Measurements from ENCODE around the gene EEIG1.

Gene EEIG1

DNA sequence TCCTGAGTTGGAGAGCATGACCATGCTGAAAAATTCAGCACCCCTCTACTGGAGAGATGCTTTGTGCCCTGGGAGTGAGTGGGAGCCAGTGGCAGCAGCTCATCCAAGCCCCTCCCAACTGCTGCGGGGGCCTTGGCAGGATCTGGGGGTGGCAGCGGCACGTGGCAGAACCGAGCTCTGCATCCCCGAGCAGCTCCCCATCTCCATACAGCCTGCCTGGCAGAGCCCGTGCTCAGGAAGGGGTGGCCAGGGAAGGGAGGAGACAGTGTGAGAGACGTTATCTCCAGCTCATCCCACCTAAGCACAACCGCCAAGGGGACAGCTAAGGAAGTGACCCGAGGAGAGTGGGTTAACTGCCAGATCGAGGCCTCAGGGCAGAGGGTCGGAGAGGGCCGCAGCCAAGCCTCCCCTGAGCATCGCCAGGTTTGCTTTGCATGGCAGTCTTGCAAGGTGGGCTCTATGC is 25.9 kb downstream of the EEIG1 start:
- CTCF ChIA-PET, result interaction anchor here (1.0 to 8.3 kb wide), 15 partner anchors 12 to 196 kb away, joined by 3 to 80 read pairs (median 4); no protein-coding TSS in a partner anchor
- POLR2A ChIA-PET, result interaction anchor here (0.9 kb wide), 1 partner anchor 71 kb away, joined by 3 read pairs; no protein-coding TSS in a partner anchor
- Histone ChIP-seq H3K36me3 (ENCODE audit: control insufficient read depth in 4 of 4, insufficient read depth in 4 of 4, low read length in 3 of 4) (no peaks in the 10 kb centered on the region), H3K27ac (ENCODE audit: insufficient read depth in 1 of 2, low read depth in 1 of 2, low read length in 2 of 2, poor library complexity in 1 of 2, severe bottlenecking in 2 of 2) (no peak overlapping the region), H3K9me3 (ENCODE audit: control extremely low read depth in 1 of 5, control insufficient read depth in 4 of 5, insufficient read depth in 2 of 5, low read depth in 1 of 5, low read length in 4 of 5) (no peaks in the 10 kb centered on the region), H3K27me3 (replicated peaks in 2 of 5; ENCODE audit: control insufficient read depth in 4 of 5, insufficient read depth in 5 of 5, low read length in 4 of 5) (no peaks in the 10 kb centered on the region), H3K4me3 (ENCODE audit: control insufficient read depth in 1 of 7, extremely low read depth in 1 of 7, insufficient read depth in 4 of 7, low read depth in 2 of 7, low read length in 6 of 7) (no peak overlapping the region), H3K4me1 (ENCODE audit: control extremely low read depth in 1 of 4, control insufficient read depth in 4 of 4, insufficient read depth in 4 of 4, low read length in 3 of 4) (peaks cover 0 to 10% (median 5%) of the 10 kb centered on the region in 4 experiments)
- DNase-seq, result no peak
- whole genome bisulfite sequencing (ENCODE audit: insufficient coverage), result 89% methylated on average over 8 of the region's 13 CpGs

DNA sequence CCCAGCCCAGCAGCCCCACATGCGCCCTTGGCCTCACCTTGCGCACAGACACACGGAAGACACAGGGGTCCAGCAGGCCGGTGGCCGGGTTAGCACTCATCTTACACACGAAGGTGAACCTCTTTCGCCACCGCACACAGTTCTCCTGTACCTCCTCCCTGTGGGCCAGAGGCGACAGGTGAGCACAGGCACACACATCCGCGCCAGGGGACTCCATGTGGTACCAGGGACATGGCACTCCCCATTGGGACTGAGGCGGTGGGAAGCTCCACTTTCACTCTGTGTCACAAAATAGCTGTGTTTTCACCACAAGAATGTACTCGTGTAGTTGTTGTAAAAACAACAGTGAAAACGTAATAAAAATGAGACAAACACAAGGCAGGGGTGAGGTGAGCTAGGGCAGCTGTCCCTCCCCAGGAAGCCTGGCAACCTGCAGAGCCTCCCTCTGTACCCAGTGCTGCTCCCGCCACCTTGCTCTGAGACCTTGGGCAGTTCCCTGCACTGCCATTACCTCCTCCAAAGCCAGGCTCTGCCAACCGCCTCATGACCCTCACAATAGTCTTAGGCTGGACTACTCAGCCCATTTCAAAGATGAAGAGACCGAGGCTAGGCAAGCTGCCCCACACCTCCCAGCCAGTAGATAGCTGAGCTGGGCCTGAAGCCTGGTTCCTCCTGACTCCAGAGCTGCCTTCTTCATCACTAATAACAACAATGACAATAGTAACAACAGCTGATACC is 26.9 kb downstream of the EEIG1 start:
- no peak overlapping the region for H3K4me3 ChIP-seq (ENCODE audit: control insufficient read depth in 1 of 7, extremely low read depth in 1 of 7, insufficient read depth in 4 of 7, low read depth in 2 of 7, low read length in 6 of 7)
- CTCF ChIA-PET, result interaction anchor here (1.1 to 8.3 kb wide), 10 partner anchors 11 to 197 kb away, joined by 3 to 80 read pairs (median 4); no protein-coding TSS in a partner anchor
- no peaks in the 10 kb centered on the region for H3K36me3 ChIP-seq (ENCODE audit: control insufficient read depth in 4 of 4, insufficient read depth in 4 of 4, low read length in 3 of 4)
- H3K4me1 ChIP-seq (ENCODE audit: control extremely low read depth in 1 of 4, control insufficient read depth in 4 of 4, insufficient read depth in 4 of 4, low read length in 3 of 4), result peaks cover 0 to 17% (median 7%) of the 10 kb centered on the region in 4 experiments
- H3K9me3 ChIP-seq (ENCODE audit: control extremely low read depth in 1 of 5, control insufficient read depth in 4 of 5, insufficient read depth in 2 of 5, low read depth in 1 of 5, low read length in 4 of 5), result no peaks in the 10 kb centered on the region
- WGBS (ENCODE audit: insufficient coverage), result 98% methylated on average over 17 of the region's 17 CpGs
- no peak overlapping the region for H3K27ac ChIP-seq (ENCODE audit: insufficient read depth in 1 of 2, low read depth in 1 of 2, low read length in 2 of 2, poor library complexity in 1 of 2, severe bottlenecking in 2 of 2)
- H3K27me3 ChIP-seq (replicated peaks in 2 of 5; ENCODE audit: control insufficient read depth in 4 of 5, insufficient read depth in 5 of 5, low read length in 4 of 5), result no peaks in the 10 kb centered on the region
- no peak for DNase-seq
- POLR2A ChIA-PET, result no interaction called here

DNA sequence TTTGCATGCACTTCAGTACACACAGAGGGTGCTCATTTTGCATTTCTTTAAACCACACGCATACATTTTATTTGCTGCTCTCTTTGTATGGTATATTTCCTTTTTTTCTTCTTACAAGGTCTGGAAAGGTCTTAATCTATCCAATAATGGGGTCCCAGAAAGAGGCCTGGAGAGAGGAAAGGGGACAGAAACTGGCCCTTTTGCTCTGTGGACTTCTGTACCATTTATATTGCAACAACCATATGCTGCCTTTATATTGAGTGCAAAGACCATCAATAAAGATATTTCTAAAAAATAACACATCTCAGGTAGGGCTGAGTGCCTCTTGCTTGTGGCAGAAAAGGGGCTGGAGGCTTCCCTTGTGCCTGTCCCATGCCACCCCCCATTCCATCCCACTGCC is 27.6 kb downstream of the EEIG1 start:
- H3K36me3 ChIP-seq (ENCODE audit: control insufficient read depth in 4 of 4, insufficient read depth in 4 of 4, low read length in 3 of 4), result no peaks in the 10 kb centered on the region
- no peaks in the 10 kb centered on the region for H3K27me3 ChIP-seq (replicated peaks in 2 of 5; ENCODE audit: control insufficient read depth in 4 of 5, insufficient read depth in 5 of 5, low read length in 4 of 5)
- H3K4me3 ChIP-seq (ENCODE audit: control insufficient read depth in 1 of 7, extremely low read depth in 1 of 7, insufficient read depth in 4 of 7, low read depth in 2 of 7, low read length in 6 of 7), result no peak overlapping the region
- no CpG with 5 or more reads among the region's 1 CpG for WGBS (ENCODE audit: insufficient coverage)
- DNase-seq, result no peak
- no peaks in the 10 kb centered on the region for H3K9me3 ChIP-seq (ENCODE audit: control extremely low read depth in 1 of 5, control insufficient read depth in 4 of 5, insufficient read depth in 2 of 5, low read depth in 1 of 5, low read length in 4 of 5)
- H3K4me1 ChIP-seq (ENCODE audit: control extremely low read depth in 1 of 4, control insufficient read depth in 4 of 4, insufficient read depth in 4 of 4, low read length in 3 of 4), result peaks cover 0 to 17% (median 7%) of the 10 kb centered on the region in 4 experiments
- H3K27ac ChIP-seq (ENCODE audit: insufficient read depth in 1 of 2, low read depth in 1 of 2, low read length in 2 of 2, poor library complexity in 1 of 2, severe bottlenecking in 2 of 2), result no peak overlapping the region
- CTCF ChIA-PET, result interaction anchor here (1.1 to 8.3 kb wide), 5 partner anchors 10 to 165 kb away, joined by 3 to 80 read pairs (median 4); no protein-coding TSS in a partner anchor
- POLR2A ChIA-PET, result no interaction called here

DNA sequence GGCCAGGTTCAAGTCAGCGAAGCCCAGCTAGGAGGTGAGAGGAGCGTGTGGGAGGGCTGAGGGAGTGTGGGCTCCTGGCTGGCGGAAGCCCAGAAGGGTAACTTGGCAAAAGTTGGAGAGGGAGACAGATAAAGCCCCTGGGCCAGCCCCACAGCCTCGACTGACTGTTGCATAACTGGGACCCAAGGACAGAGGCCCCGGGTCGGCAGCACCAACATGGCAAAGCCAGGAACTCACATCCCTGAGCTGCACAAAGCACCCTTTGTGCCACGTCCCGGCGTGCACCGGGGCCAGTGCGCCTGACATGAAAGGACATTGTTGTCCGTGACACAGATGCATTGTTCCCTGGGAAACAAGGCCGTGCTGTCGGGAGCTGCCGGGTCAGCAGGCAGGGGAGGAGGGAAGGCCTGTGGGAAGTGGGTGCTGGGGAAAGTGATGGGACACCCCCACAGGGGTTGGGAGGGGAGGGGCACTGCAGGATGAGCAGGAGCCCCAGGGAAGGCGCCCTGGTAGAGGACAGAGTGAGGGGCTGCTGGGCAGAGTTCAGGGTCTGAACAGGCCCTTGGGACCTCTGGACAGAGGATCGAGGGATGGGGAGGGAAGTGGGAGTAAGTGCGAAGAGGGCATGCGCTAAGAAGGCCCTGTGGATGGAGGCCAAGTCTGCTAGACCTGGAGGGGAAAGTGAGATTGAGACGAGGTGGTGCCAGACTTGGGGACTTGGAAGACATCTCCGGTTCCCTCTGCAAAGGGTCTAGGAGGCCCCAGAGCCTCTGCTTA is 30.1 kb downstream of the EEIG1 start:
- H3K27me3 ChIP-seq (replicated peaks in 2 of 5; ENCODE audit: control insufficient read depth in 4 of 5, insufficient read depth in 5 of 5, low read length in 4 of 5), result no peaks in the 10 kb centered on the region
- no peak for DNase-seq
- no peak overlapping the region for H3K27ac ChIP-seq (ENCODE audit: insufficient read depth in 1 of 2, low read depth in 1 of 2, low read length in 2 of 2, poor library complexity in 1 of 2, severe bottlenecking in 2 of 2)
- peaks cover 0 to 14% (median 6%) of the 10 kb centered on the region in 4 experiments for H3K4me1 ChIP-seq (ENCODE audit: control extremely low read depth in 1 of 4, control insufficient read depth in 4 of 4, insufficient read depth in 4 of 4, low read length in 3 of 4)
- no peak overlapping the region for H3K4me3 ChIP-seq (ENCODE audit: control insufficient read depth in 1 of 7, extremely low read depth in 1 of 7, insufficient read depth in 4 of 7, low read depth in 2 of 7, low read length in 6 of 7)
- ChIA-PET POLR2A (no interaction called here), CTCF (interaction anchor here (1.1 to 14.2 kb wide), 5 partner anchors 9 to 167 kb away, joined by 3 to 245 read pairs (median 5); no protein-coding TSS in a partner anchor)
- WGBS (ENCODE audit: insufficient coverage), result 95% methylated on average over 21 of the region's 21 CpGs
- H3K9me3 ChIP-seq (ENCODE audit: control extremely low read depth in 1 of 5, control insufficient read depth in 4 of 5, insufficient read depth in 2 of 5, low read depth in 1 of 5, low read length in 4 of 5), result no peaks in the 10 kb centered on the region
- peaks cover 0 to 1% (median under 1%) of the 10 kb centered on the region in 4 experiments for H3K36me3 ChIP-seq (ENCODE audit: control insufficient read depth in 4 of 4, insufficient read depth in 4 of 4, low read length in 3 of 4)

DNA sequence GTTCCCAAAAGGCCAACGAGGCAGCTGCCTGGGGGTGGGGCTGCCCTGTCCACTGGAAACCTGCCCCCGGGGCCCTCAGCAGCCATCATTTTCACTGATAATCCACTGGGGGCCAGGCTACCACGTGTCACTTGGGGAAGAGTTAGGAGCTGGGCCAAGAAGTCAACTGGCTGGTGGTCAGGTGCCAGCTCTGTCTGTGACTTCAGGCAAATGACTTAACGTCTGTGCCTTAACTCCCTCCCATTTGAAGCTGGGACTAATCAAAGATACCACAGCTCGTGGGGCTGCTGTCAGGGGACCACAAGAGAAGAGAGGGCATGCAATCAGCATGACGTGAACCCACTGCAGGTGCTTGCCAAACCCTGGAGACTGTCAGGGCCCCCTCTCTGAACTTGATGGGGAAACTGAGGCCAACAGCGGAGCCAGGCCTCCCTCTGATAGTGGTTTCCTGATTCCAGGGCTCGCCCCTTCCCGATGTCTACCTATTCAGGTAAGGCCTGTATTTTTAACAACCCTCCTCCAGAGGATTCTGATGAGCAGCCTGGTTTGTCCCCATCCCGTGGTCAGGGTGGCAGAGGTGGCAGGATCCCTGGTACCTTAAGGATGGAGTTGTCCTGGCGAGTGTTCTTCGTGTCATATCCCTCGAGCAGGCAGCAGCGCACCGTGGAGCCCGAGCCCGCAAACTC is 30.8 kb downstream of the EEIG1 start:
- Histone ChIP-seq H3K36me3 (ENCODE audit: control insufficient read depth in 4 of 4, insufficient read depth in 4 of 4, low read length in 3 of 4) (peaks cover under 1 to 8% (median 5%) of the 10 kb centered on the region in 4 experiments), H3K4me3 (ENCODE audit: control insufficient read depth in 1 of 7, extremely low read depth in 1 of 7, insufficient read depth in 4 of 7, low read depth in 2 of 7, low read length in 6 of 7) (no peak overlapping the region), H3K4me1 (ENCODE audit: control extremely low read depth in 1 of 4, control insufficient read depth in 4 of 4, insufficient read depth in 4 of 4, low read length in 3 of 4) (peaks cover 0 to 8% (median 2%) of the 10 kb centered on the region in 4 experiments), H3K27me3 (replicated peaks in 2 of 5; ENCODE audit: control insufficient read depth in 4 of 5, insufficient read depth in 5 of 5, low read length in 4 of 5) (no peaks in the 10 kb centered on the region), H3K27ac (ENCODE audit: insufficient read depth in 1 of 2, low read depth in 1 of 2, low read length in 2 of 2, poor library complexity in 1 of 2, severe bottlenecking in 2 of 2) (no peak overlapping the region), H3K9me3 (ENCODE audit: control extremely low read depth in 1 of 5, control insufficient read depth in 4 of 5, insufficient read depth in 2 of 5, low read depth in 1 of 5, low read length in 4 of 5) (no peaks in the 10 kb centered on the region)
- ChIA-PET POLR2A (no interaction called here), CTCF (interaction anchor here (1.1 to 14.2 kb wide), 5 partner anchors 8 to 168 kb away, joined by 3 to 245 read pairs (median 3); no protein-coding TSS in a partner anchor)
- 93% methylated on average over 14 of the region's 17 CpGs for WGBS (ENCODE audit: insufficient coverage)
- no peak for DNase-seq

DNA sequence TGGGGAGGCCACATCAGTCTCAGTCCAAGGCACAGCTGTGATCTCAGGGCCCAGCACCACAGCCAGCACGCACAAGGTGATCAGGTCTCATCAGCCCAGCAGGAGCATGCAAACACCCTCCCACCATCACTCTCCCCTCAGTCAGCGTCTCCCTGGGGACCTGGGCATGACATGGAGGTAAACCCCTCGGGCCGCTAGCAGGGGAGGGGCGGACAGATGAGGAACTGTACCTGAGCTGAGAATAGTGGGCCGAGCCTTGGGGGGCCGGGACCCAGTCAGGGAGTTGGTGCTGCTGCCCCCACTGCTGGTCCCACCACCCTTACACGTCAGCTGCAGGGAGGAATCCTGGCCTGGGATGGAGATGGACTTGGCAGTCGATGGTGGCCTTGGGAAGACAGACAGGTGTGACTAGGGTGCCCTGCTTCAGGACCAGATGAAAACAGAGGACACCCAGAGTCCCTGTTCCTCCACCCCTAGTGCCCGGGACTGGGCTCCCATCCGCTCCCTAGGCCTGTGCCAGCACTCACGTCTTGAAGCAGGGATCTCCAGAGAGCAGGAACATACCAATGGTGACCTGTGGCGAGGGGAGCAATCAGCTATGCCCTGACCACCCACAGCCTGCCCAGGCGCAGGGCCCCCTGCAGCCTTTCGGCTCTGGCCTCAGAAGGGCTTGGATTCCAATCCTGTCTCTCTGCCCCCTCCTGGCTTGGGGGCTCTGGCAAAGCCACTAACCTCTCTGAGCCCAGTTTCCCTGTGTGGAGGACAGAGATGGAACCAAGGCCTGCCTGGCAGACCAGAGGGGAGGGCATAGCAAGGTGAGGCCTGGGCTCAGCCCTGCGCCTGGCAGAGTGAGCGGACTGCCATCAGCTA is 32.7 kb downstream of the EEIG1 start:
- H3K27ac ChIP-seq (ENCODE audit: insufficient read depth in 1 of 2, low read depth in 1 of 2, low read length in 2 of 2, poor library complexity in 1 of 2, severe bottlenecking in 2 of 2), result no peak overlapping the region
- H3K36me3 ChIP-seq (ENCODE audit: control insufficient read depth in 4 of 4, insufficient read depth in 4 of 4, low read length in 3 of 4), result peaks cover 2 to 17% (median 10%) of the 10 kb centered on the region in 4 experiments
- no peak for DNase-seq
- POLR2A ChIA-PET, result no interaction called here
- CTCF ChIA-PET, result interaction anchor here (1.0 to 14.2 kb wide), 2 partner anchors 84 to 133 kb away, joined by 3 to 245 read pairs; no protein-coding TSS in a partner anchor
- no peaks in the 10 kb centered on the region for H3K9me3 ChIP-seq (ENCODE audit: control extremely low read depth in 1 of 5, control insufficient read depth in 4 of 5, insufficient read depth in 2 of 5, low read depth in 1 of 5, low read length in 4 of 5)
- peaks cover 0 to 15% (median 12%) of the 10 kb centered on the region in 4 experiments for H3K4me1 ChIP-seq (ENCODE audit: control extremely low read depth in 1 of 4, control insufficient read depth in 4 of 4, insufficient read depth in 4 of 4, low read length in 3 of 4)
- H3K4me3 ChIP-seq (ENCODE audit: control insufficient read depth in 1 of 7, extremely low read depth in 1 of 7, insufficient read depth in 4 of 7, low read depth in 2 of 7, low read length in 6 of 7), result no peak overlapping the region
- WGBS (ENCODE audit: insufficient coverage), result 95% methylated on average over 16 of the region's 17 CpGs
- H3K27me3 ChIP-seq (replicated peaks in 2 of 5; ENCODE audit: control insufficient read depth in 4 of 5, insufficient read depth in 5 of 5, low read length in 4 of 5), result no peaks in the 10 kb centered on the region

Measured in common myeloid progenitor, CD34-positive (primary cell).